Loucy (cell line): ENCODE measurements around the gene CMTR1.
A peak's percentile ranks its signal among the peaks of the same experiment; 100 is the strongest.

Source experiments
- H2AFZ ChIP-seq: fragments of 200-600 bp; sonication (generic); 2 replicates; pipeline ENCODE4 v1.6.0; 2016; ENCODE audit warnings: antibody characterized with exemption, mild to moderate bottlenecking, low read length, moderate library complexity
- H3F3A ChIP-seq: fragments of 200-600 bp; 2 replicates; pipeline ENCODE4 v1.6.0; 2016; ENCODE audit warnings: antibody characterized with exemption, low read depth, mild to moderate bottlenecking
- H3K27me3 ChIP-seq: fragments of 200-600 bp; sonication (generic); 2 replicates; pipeline ENCODE4 v1.6.1; 2014; ENCODE audit warnings: low read length, mild to moderate bottlenecking; ENCODE audit not compliant: insufficient read depth, poor library complexity, severe bottlenecking
- H3K36me3 ChIP-seq: fragments of 200-600 bp; sonication (generic); 2 replicates; pipeline ENCODE4 v1.6.1; 2016; ENCODE audit warnings: low read length; ENCODE audit not compliant: insufficient read depth
- H3K4me1 ChIP-seq: fragments of 200-600 bp; sonication (generic); 2 replicates; pipeline ENCODE4 v1.5.1; 2014; ENCODE audit warnings: low read length, mild to moderate bottlenecking; ENCODE audit not compliant: insufficient read depth, poor library complexity, severe bottlenecking
- H3K4me2 ChIP-seq: fragments of 200-600 bp; sonication (generic); 2 replicates; pipeline ENCODE4 v1.6.0; 2014; ENCODE audit warnings: antibody characterized with exemption, low read length, low read depth, mild to moderate bottlenecking; ENCODE audit not compliant: poor library complexity, severe bottlenecking
- H3K4me3 ChIP-seq: fragments of 200-600 bp; sonication (generic); 2 replicates; pipeline ENCODE4 v1.5.1; 2014; ENCODE audit warnings: low read length, mild to moderate bottlenecking, mixed read lengths; ENCODE audit not compliant: poor library complexity, severe bottlenecking
- H3K79me2 ChIP-seq: fragments of 200-600 bp; sonication (generic); 2 replicates; pipeline ENCODE4 v1.6.1; 2014; ENCODE audit warnings: low read length; ENCODE audit not compliant: insufficient read depth
- H3K9ac ChIP-seq: fragments of 200-600 bp; sonication (generic); 2 replicates; pipeline ENCODE4 v1.6.0; 2014; ENCODE audit warnings: mild to moderate bottlenecking, low read depth, low read length, moderate library complexity; ENCODE audit not compliant: poor library complexity, severe bottlenecking
- H3K9me2 ChIP-seq: fragments of 200-600 bp; sonication (generic); replicated peaks from 2 replicates; pipeline ENCODE4 v1.6.1; 2016; ENCODE audit warnings: low read depth, low read length, mixed read lengths
- H3K9me3 ChIP-seq: fragments of 200-600 bp; sonication (generic); 2 replicates; pipeline ENCODE4 v1.6.1; 2014; ENCODE audit warnings: mild to moderate bottlenecking, antibody characterized with exemption, low read length, low read depth; ENCODE audit not compliant: insufficient read depth
- H4K20me1 ChIP-seq: fragments of 200-600 bp; sonication (generic); 2 replicates; pipeline ENCODE4 v1.6.0; 2014; ENCODE audit warnings: antibody characterized with exemption, low read length, mild to moderate bottlenecking; ENCODE audit not compliant: insufficient read depth, poor library complexity, severe bottlenecking
- EZH2phosphoT487 ChIP-seq: fragments of 200-600 bp; IDR thresholded peaks from 2 replicates; pipeline ENCODE4 v1.6.1; 2018; ENCODE audit warnings: antibody characterized with exemption, mild to moderate bottlenecking, moderate library complexity, borderline replicate concordance
- TF ChIP-seq, protein P1 (sequence below): fragments of 200-600 bp; sonication (generic); conservative IDR thresholded peaks from 2 replicates; pipeline ENCODE4 v1.5.1; 2014; ENCODE audit warnings: mild to moderate bottlenecking, antibody characterized with exemption, low read length

Gene CMTR1

DNA sequence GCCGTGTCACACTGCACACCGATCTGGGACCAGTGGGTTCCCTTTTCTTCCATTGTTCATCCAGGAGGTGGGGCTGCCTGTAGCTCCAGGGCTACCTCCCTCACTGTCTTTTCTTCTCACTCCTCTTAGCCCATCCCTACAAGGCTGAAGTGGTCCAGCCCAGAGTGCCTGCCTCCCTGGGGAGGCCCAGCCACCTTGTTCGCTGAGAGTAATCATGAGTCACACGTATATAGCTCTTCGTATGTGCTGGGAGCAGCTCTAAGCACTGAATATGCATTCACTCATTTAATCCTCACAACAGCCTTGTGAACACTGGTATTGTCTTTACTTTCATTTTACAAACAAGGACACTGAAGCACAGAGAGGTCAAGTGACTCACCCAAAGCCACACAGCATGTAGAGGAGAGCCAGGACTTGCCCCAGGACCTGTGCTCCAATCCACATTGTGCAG lies 81.3 kb downstream of the CMTR1 start:
- Histone ChIP-seq H3K9ac (peak overlapping the region; percentile 86), H3K4me2 (peak overlapping the region; percentile 76), H3K79me2 (peaks cover 6% of the 10 kb centered on the region; the same call in 1 of the 2 replicates), H3K36me3 (no peaks in the 10 kb centered on the region), H3K27me3 (no peaks in the 10 kb centered on the region), H2AFZ (no peak overlapping the region), H3K4me3 (peak overlapping the region; percentile 72), H4K20me1 (no peaks in the 10 kb centered on the region), H3K9me2 (no peaks in the 10 kb centered on the region), H3F3A (peaks cover 11% of the 10 kb centered on the region; the same call in 1 of the 2 replicates), H3K9me3 (no peaks in the 10 kb centered on the region), H3K4me1 (peaks cover 58% of the 10 kb centered on the region)
- TF ChIP-seq EZH2phosphoT487: no peak
- TF ChIP-seq, protein P1, sequence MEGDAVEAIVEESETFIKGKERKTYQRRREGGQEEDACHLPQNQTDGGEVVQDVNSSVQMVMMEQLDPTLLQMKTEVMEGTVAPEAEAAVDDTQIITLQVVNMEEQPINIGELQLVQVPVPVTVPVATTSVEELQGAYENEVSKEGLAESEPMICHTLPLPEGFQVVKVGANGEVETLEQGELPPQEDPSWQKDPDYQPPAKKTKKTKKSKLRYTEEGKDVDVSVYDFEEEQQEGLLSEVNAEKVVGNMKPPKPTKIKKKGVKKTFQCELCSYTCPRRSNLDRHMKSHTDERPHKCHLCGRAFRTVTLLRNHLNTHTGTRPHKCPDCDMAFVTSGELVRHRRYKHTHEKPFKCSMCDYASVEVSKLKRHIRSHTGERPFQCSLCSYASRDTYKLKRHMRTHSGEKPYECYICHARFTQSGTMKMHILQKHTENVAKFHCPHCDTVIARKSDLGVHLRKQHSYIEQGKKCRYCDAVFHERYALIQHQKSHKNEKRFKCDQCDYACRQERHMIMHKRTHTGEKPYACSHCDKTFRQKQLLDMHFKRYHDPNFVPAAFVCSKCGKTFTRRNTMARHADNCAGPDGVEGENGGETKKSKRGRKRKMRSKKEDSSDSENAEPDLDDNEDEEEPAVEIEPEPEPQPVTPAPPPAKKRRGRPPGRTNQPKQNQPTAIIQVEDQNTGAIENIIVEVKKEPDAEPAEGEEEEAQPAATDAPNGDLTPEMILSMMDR: no peak

DNA sequence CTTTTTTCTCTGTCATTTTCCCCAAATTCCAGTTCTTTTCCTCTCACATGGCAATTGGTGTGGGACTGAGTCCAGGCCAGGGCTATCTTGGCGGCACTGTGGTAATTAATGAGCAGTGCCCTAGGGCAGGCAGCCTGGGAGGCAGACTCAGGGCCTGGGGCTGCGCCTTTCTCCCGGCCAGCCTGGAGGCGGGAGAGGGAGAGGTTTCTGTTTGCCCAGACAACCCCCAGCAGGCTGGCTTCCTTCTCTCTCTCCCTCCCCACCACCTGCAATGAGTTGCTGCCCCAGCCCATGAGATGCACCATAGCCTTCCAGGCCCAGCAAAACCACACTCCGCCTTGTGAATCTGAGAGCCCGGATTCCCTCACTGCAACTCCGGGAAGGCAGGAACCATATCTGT lies 81.8 kb downstream of the CMTR1 start:
- H3K9me2 ChIP-seq: no peaks in the 10 kb centered on the region
- peak overlapping the region; percentile 72 for H3K4me3 ChIP-seq
- H4K20me1 ChIP-seq: no peaks in the 10 kb centered on the region
- peaks cover 58% of the 10 kb centered on the region for H3K4me1 ChIP-seq
- H3F3A ChIP-seq: peaks cover 11% of the 10 kb centered on the region; the same call in 1 of the 2 replicates
- peak overlapping the region; percentile 86 for H3K9ac ChIP-seq
- no peak overlapping the region for H2AFZ ChIP-seq
- H3K27me3 ChIP-seq: no peaks in the 10 kb centered on the region
- TF ChIP-seq, protein P1: no peak
- no peak for TF ChIP-seq EZH2phosphoT487
- H3K36me3 ChIP-seq: no peaks in the 10 kb centered on the region
- H3K9me3 ChIP-seq: no peaks in the 10 kb centered on the region
- H3K4me2 ChIP-seq: peak overlapping the region; percentile 76
- peaks cover 6% of the 10 kb centered on the region; the same call in 1 of the 2 replicates for H3K79me2 ChIP-seq

DNA sequence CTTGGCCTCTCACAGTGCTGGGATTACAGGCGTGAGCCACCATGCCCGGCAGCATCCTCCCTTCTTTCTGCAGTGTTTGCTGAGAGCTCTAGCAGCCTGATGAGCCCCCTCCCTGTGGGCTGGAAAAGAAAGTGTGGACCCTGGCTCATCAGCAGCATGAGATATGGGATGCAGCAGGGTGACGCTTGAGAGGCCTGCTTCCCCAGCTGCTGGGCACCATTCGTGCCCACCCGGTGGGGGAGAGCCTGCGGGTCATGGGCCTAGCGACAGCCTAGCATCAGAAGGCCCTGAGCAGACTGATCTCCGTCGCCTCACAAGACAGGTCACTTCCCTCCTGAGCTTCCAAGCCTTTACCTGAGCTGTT lies 82.7 kb downstream of the CMTR1 start:
- Histone ChIP-seq H3F3A (peaks cover 11% of the 10 kb centered on the region; the same call in 1 of the 2 replicates), H3K36me3 (no peaks in the 10 kb centered on the region), H3K4me3 (peak overlapping the region; percentile 72), H3K27me3 (no peaks in the 10 kb centered on the region), H3K9ac (peak overlapping the region; percentile 86), H3K4me2 (peak overlapping the region; percentile 76), H3K79me2 (peaks cover 6% of the 10 kb centered on the region; the same call in 1 of the 2 replicates), H3K9me3 (no peaks in the 10 kb centered on the region), H3K4me1 (peaks cover 60% of the 10 kb centered on the region), H4K20me1 (no peaks in the 10 kb centered on the region), H2AFZ (no peak overlapping the region), H3K9me2 (no peaks in the 10 kb centered on the region)
- no peak for TF ChIP-seq EZH2phosphoT487
- TF ChIP-seq, protein P1: no peak
